Keratinocyte (primary cell): ENCODE results near the gene IFNE. TPM values are rescaled to one million over a fixed set of nuclear protein-coding genes. Genes with fewer than 3 reads are reported as not detected.

Source experiments
- DNase-seq: peaks from one replicate; pipeline ENCODE4 v3.0.0-alpha.2; 2011; ENCODE audit warnings: low read depth, missing footprints, low spot score
- FAIRE-seq: peaks from 2 replicates; lab custom pipeline; 2011; peaks lifted over from hg19 to GRCh38; lab: Jason Lieb, UNC
- H2AFZ ChIP-seq: 2 replicates; pipeline ENCODE4 v1.6.0; 2012; ENCODE audit warnings: low read length, control low read depth, inconsistent platforms; ENCODE audit not compliant: control insufficient read depth
- H3K27ac ChIP-seq: 2 replicates; pipeline ENCODE4 v1.5.1; 2011; ENCODE audit warnings: low read length; ENCODE audit not compliant: control insufficient read depth, insufficient read depth
- H3K27me3 ChIP-seq: 3 replicates; pipeline ENCODE4 v1.6.0; 2011; ENCODE audit warnings: low read length; ENCODE audit not compliant: control insufficient read depth, insufficient read depth; ENCODE audit errors: extremely low read depth
- H3K36me3 ChIP-seq, 2 experiments: 2 replicates in 1 of 2; 3 replicates in 1 of 2; pipeline ENCODE4 v1.5.1; 2011; ENCODE audit warnings: low read length in 2 of 2, mild to moderate bottlenecking in 1 of 2; ENCODE audit not compliant: control insufficient read depth in 2 of 2, insufficient read depth in 2 of 2; ENCODE audit errors: extremely low read depth in 1 of 2
- H3K4me1 ChIP-seq: 3 replicates; pipeline ENCODE4 v1.5.1; 2011; ENCODE audit warnings: low read length; ENCODE audit not compliant: control insufficient read depth, insufficient read depth; ENCODE audit errors: extremely low read depth
- H3K4me2 ChIP-seq: 3 replicates; pipeline ENCODE4 v1.6.0; 2011; ENCODE audit warnings: low read depth, low read length; ENCODE audit not compliant: control insufficient read depth, insufficient read depth; ENCODE audit errors: extremely low read depth
- H3K4me3 ChIP-seq, 3 experiments: fragments of 200-600 bp in 1 of 3; sonication (generic) in 1 of 3; 2 replicates in 2 of 3; 3 replicates in 1 of 3; pipeline ENCODE4 v1.5.1; 2011 to 2016; ENCODE audit warnings: low read length in 3 of 3, mild to moderate bottlenecking in 3 of 3, control low read depth in 2 of 3, inconsistent platforms in 1 of 3, low read depth in 1 of 3, mixed read lengths in 1 of 3, mixed run types in 1 of 3, moderate library complexity in 1 of 3; ENCODE audit not compliant: control insufficient read depth in 2 of 3, insufficient read depth in 2 of 3; ENCODE audit errors: extremely low read depth in 1 of 3
- H3K79me2 ChIP-seq: 2 replicates; pipeline ENCODE4 v1.6.0; 2012; ENCODE audit warnings: low read length; ENCODE audit not compliant: control insufficient read depth, insufficient read depth
- H3K9ac ChIP-seq: 3 replicates; pipeline ENCODE4 v1.6.0; 2011; ENCODE audit warnings: low read length; ENCODE audit not compliant: control insufficient read depth, insufficient read depth; ENCODE audit errors: extremely low read depth
- H3K9me1 ChIP-seq: 3 replicates; pipeline ENCODE4 v1.6.0; 2011; ENCODE audit warnings: low read length; ENCODE audit not compliant: control insufficient read depth, insufficient read depth; ENCODE audit errors: extremely low read depth
- H3K9me3 ChIP-seq: 2 replicates; pipeline ENCODE4 v1.5.1; 2012; ENCODE audit warnings: low read depth, low read length; ENCODE audit not compliant: control insufficient read depth
- H4K20me1 ChIP-seq: 3 replicates; pipeline ENCODE4 v1.6.0; 2011; ENCODE audit warnings: low read length; ENCODE audit not compliant: control insufficient read depth, insufficient read depth; ENCODE audit errors: extremely low read depth
- CTCF ChIP-seq, 3 experiments: IDR thresholded peaks in 1 of 3; conservative IDR thresholded peaks in 1 of 3; optimal IDR thresholded peaks in 1 of 3; 2 replicates in 2 of 3; 3 replicates in 1 of 3; pipeline versions ENCODE3 to v1.5.1; 2011; ENCODE audit warnings: low read length in 3 of 3, mild to moderate bottlenecking in 3 of 3, moderate library complexity in 2 of 3, control low read depth in 1 of 3, inconsistent platforms in 1 of 3; ENCODE audit not compliant: insufficient read depth in 2 of 3; ENCODE audit errors: extremely low read depth in 1 of 3
- EZH2 ChIP-seq: IDR thresholded peaks from one replicate; pipeline ENCODE4 v1.6.1; 2012; ENCODE audit warnings: inconsistent platforms, mild to moderate bottlenecking, low read length, moderate library complexity
- dilution Hi-C: fragments of 300-500 bp; cut with MboI; formaldehyde crosslinking; loops from one replicate; pipeline ENCODE4 v1.7.0; 2020; ENCODE audit warnings: low sequenced_read_pairs; ENCODE audit not compliant: extremely low pct_ligation_motif_present
- polyA plus RNA-seq, 5 experiments: library from polyadenylated mRNA; depleted of rRNA in 3 of 5; stranded (reverse) in 3 of 5; stranded (forward) in 1 of 5; unstranded in 1 of 5; fragments of >200 nt; gene quantifications; 1 replicate in 1 of 5; 2 replicates in 3 of 5; 3 replicates in 1 of 5; pipeline versions ENCODE4 v1.2.1 to v1.2.3, GENCODE V29; 2011 to 2012; ENCODE audit warnings: missing spikeins in 2 of 5, low read depth in 1 of 5, low replicate concordance in 1 of 5

The IFNE gene
- polyA plus RNA-seq, 1 donor (not counting 4 experiments of a cell fraction or from before 2014, with no cell fraction given): 3.9 TPM

- dilution Hi-C loops: no loop called here
- TF ChIP-seq EZH2: no peak
- no peak for TF ChIP-seq CTCF (optimal IDR thresholded peaks at IDR 0.05 in 1 of 3, IDR thresholded peaks at IDR 0.05 in 1 of 3, conservative IDR thresholded peaks at IDR 0.05 in 1 of 3; ENCODE audit: extremely low read depth in 1 of 3, insufficient read depth in 2 of 3, low read length in 3 of 3)
- peak; percentile 5 for FAIRE-seq
- Histone ChIP-seq H3K9ac (no peak overlapping the region), H3K27ac (no peak overlapping the region), H4K20me1 (peaks cover 25% of the 10 kb centered on the region), H3K9me1 (peaks cover 6% of the 10 kb centered on the region), H3K4me1 (peaks cover 48% of the 10 kb centered on the region), H3K4me2 (no peak overlapping the region), H3K9me3 (no peaks in the 10 kb centered on the region), H3K79me2 (peaks cover 8% of the 10 kb centered on the region), H3K36me3 (peaks cover 0 to under 1% of the 10 kb centered on the region in 2 experiments), H3K4me3 (no peak overlapping the region), H3K27me3 (no peaks in the 10 kb centered on the region), H2AFZ (no peak overlapping the region)
- no peak for DNase-seq
These were observed 22.8 kb upstream of the IFNE start for GRCh38 chr9:21504894-21505293.

DNA sequence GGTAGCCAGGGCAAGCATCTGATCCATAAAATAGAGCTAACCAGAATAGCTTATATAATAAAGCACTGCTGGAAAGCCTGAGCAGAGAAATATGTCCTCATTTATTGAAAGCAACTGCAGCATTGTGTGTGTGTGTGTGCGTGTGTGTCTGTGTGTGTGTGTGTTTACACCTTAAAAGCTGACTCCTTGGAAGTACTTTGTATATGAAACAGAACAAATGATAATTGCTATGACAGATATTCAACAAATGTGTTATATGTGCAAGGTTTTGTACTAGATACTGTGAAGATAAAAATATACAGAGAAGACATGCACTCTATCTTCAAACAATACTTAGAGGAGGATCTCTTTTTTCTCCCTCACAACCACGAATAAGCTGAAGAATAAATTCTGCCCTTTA is 22.0 kb upstream of the IFNE start:
- Histone ChIP-seq H3K9me3 (no peaks in the 10 kb centered on the region), H3K27ac (no peak overlapping the region), H3K36me3 (no peaks in the 10 kb centered on the region), H3K27me3 (no peaks in the 10 kb centered on the region), H3K9me1 (peaks cover 6% of the 10 kb centered on the region), H3K79me2 (peaks cover 7% of the 10 kb centered on the region), H3K9ac (no peak overlapping the region), H3K4me3 (no peak overlapping the region), H4K20me1 (peaks cover 19% of the 10 kb centered on the region), H2AFZ (no peak overlapping the region), H3K4me1 (peaks cover 44% of the 10 kb centered on the region), H3K4me2 (no peak overlapping the region)
- dilution Hi-C loops: no loop called here
- FAIRE-seq (no peak), DNase-seq (no peak)
- TF ChIP-seq EZH2 (no peak), CTCF (optimal IDR thresholded peaks at IDR 0.05 in 1 of 3, IDR thresholded peaks at IDR 0.05 in 1 of 3, conservative IDR thresholded peaks at IDR 0.05 in 1 of 3; ENCODE audit: extremely low read depth in 1 of 3, insufficient read depth in 2 of 3, low read length in 3 of 3) (no peak)
